H9 (cell line): Measurements from ENCODE around the gene QDPR. TPM values are rescaled to one million over a fixed set of nuclear protein-coding genes. Genes with fewer than 3 reads are reported as not detected.

ENCODE experiments used
- DNase-seq: peaks from one replicate; pipeline ENCODE4 v3.0.0-alpha.2; 2017
- H2AFZ ChIP-seq: one replicate; pipeline ENCODE4 v1.6.1; 2013; ENCODE audit warnings: mild to moderate bottlenecking, low read length, control low read depth, moderate library complexity
- H2AK5ac ChIP-seq: 2 replicates; pipeline ENCODE4 v1.6.1; 2013; ENCODE audit warnings: low read length, control low read depth, mixed read lengths; ENCODE audit not compliant: insufficient read length
- H2BK120ac ChIP-seq: one replicate; pipeline ENCODE4 v1.6.1; 2013; ENCODE audit warnings: low read depth, mild to moderate bottlenecking, low read length, control low read depth, inconsistent platforms; ENCODE audit not compliant: poor library complexity, severe bottlenecking
- H2BK12ac ChIP-seq: 2 replicates; pipeline ENCODE4 v1.6.1; 2013; ENCODE audit warnings: low read length, control low read depth, mixed read lengths, low read depth; ENCODE audit not compliant: insufficient read length
- H2BK15ac ChIP-seq: 2 replicates; pipeline ENCODE4 v1.6.1; 2013; ENCODE audit warnings: low read depth, low read length, control low read depth
- H2BK20ac ChIP-seq: one replicate; pipeline ENCODE4 v1.6.1; 2013; ENCODE audit warnings: low read depth, mild to moderate bottlenecking, low read length, control low read depth, inconsistent platforms; ENCODE audit not compliant: poor library complexity, severe bottlenecking
- H2BK5ac ChIP-seq: 2 replicates; pipeline ENCODE4 v1.6.1; 2013; ENCODE audit warnings: low read length, control low read depth, mixed read lengths; ENCODE audit not compliant: insufficient read length
- H3K14ac ChIP-seq: 2 replicates; pipeline ENCODE4 v1.6.1; 2013; ENCODE audit warnings: low read length, control low read depth; ENCODE audit not compliant: insufficient read depth
- H3K18ac ChIP-seq: 2 replicates; pipeline ENCODE4 v1.6.1; 2013; ENCODE audit warnings: low read depth, mild to moderate bottlenecking, mixed read lengths, low read length, control low read depth; ENCODE audit not compliant: insufficient read length
- H3K23ac ChIP-seq: 2 replicates; pipeline ENCODE4 v1.6.1; 2013; ENCODE audit warnings: low read length, control low read depth, mixed read lengths, low read depth; ENCODE audit not compliant: insufficient read length
- H3K23me2 ChIP-seq: 2 replicates; pipeline ENCODE4 v1.6.1; 2013; ENCODE audit warnings: low read depth, mild to moderate bottlenecking, mixed read lengths, low read length, control low read depth; ENCODE audit not compliant: insufficient read length, poor library complexity, severe bottlenecking
- H3K27ac ChIP-seq: 2 replicates; pipeline ENCODE4 v1.5.1; 2013; ENCODE audit warnings: low read length, control low read depth, mixed read lengths, low read depth; ENCODE audit not compliant: insufficient read length
- H3K27me3 ChIP-seq: 2 replicates; pipeline ENCODE4 v1.6.1; 2013; ENCODE audit warnings: low read length, control low read depth, inconsistent platforms; ENCODE audit not compliant: insufficient read depth
- H3K4ac ChIP-seq: 2 replicates; pipeline ENCODE4 v1.6.1; 2013; ENCODE audit warnings: low read depth, mild to moderate bottlenecking, control low read depth, inconsistent platforms, low read length, moderate library complexity
- H3K4me1 ChIP-seq: 2 replicates; pipeline ENCODE4 v1.6.1; 2013; ENCODE audit warnings: low read length, control low read depth, inconsistent platforms; ENCODE audit not compliant: insufficient read depth
- H3K4me2 ChIP-seq: 2 replicates; pipeline ENCODE4 v1.6.1; 2013; ENCODE audit warnings: low read length, control low read depth, mixed read lengths; ENCODE audit not compliant: insufficient read length, insufficient read depth
- H3K56ac ChIP-seq: 2 replicates; pipeline ENCODE4 v1.6.1; 2013; ENCODE audit warnings: low read depth, mild to moderate bottlenecking, mixed read lengths, low read length, control low read depth; ENCODE audit not compliant: insufficient read length
- H3K79me1 ChIP-seq: 2 replicates; pipeline ENCODE4 v1.6.1; 2013; ENCODE audit warnings: low read depth, mild to moderate bottlenecking, moderate library complexity, low read length, control low read depth, inconsistent platforms; ENCODE audit not compliant: insufficient read depth, poor library complexity, severe bottlenecking
- H3K79me2 ChIP-seq: 2 replicates; pipeline ENCODE4 v1.6.1; 2013; ENCODE audit warnings: low read length, control low read depth, inconsistent platforms; ENCODE audit not compliant: insufficient read depth
- H3K9ac ChIP-seq: 2 replicates; pipeline ENCODE4 v1.6.1; 2013; ENCODE audit warnings: low read length, control low read depth, mixed read lengths; ENCODE audit not compliant: insufficient read length; ENCODE audit errors: extremely low read depth
- H3K9me3 ChIP-seq: one replicate; pipeline ENCODE4 v1.6.1; 2013; ENCODE audit warnings: low read depth, low read length, inconsistent platforms; ENCODE audit not compliant: control insufficient read depth
- H3T11ph ChIP-seq: one replicate; pipeline ENCODE4 v1.6.1; 2013; ENCODE audit warnings: mild to moderate bottlenecking, low read length, control low read depth, inconsistent platforms
- H4K20me1 ChIP-seq: one replicate; pipeline ENCODE4 v1.6.1; 2013; ENCODE audit not compliant: control insufficient read depth, insufficient read length, insufficient read depth
- H4K5ac ChIP-seq: 2 replicates; pipeline ENCODE4 v1.6.1; 2013; ENCODE audit warnings: low read depth, mild to moderate bottlenecking, mixed read lengths, low read length, control low read depth; ENCODE audit not compliant: insufficient read length
- H4K8ac ChIP-seq: replicated peaks from 2 replicates; pipeline ENCODE4 v1.6.1; 2013; ENCODE audit warnings: low read length, control low read depth, mixed read lengths, low read depth; ENCODE audit not compliant: insufficient read length
- H4K91ac ChIP-seq: 2 replicates; pipeline ENCODE4 v1.6.1; 2013; ENCODE audit warnings: low read depth, mild to moderate bottlenecking, moderate library complexity, mixed read lengths, low read length, control low read depth; ENCODE audit not compliant: insufficient read length
- H3K27ac Mint-ChIP-seq, 3 experiments: 2 replicates in 2 of 3; 3 replicates in 1 of 3; pipeline ENCODE4 v1.8.0; 2020 to 2021; ENCODE audit warnings: mixed read lengths in 3 of 3, mild to moderate bottlenecking in 1 of 3, moderate library complexity in 1 of 3
- H3K27me3 Mint-ChIP-seq: 2 replicates; pipeline ENCODE4 v1.8.0; 2021; ENCODE audit warnings: low read depth, mild to moderate bottlenecking, moderate library complexity, mixed read lengths
- H3K36me3 Mint-ChIP-seq, 3 experiments: 2 replicates in 2 of 3; 3 replicates in 1 of 3; pipeline ENCODE4 v1.8.0; 2020 to 2021; ENCODE audit warnings: low read depth in 3 of 3, mixed read lengths in 3 of 3; ENCODE audit not compliant: insufficient read depth in 1 of 3
- H3K4me1 Mint-ChIP-seq, 2 experiments: 2 replicates each; pipeline ENCODE4 v1.8.0; 2020; ENCODE audit warnings: mixed read lengths in 2 of 2
- H3K4me3 Mint-ChIP-seq, 2 experiments: 2 replicates in 1 of 2; 3 replicates in 1 of 2; pipeline ENCODE4 v1.8.0; 2020 to 2021; ENCODE audit warnings: mild to moderate bottlenecking in 2 of 2, mixed read lengths in 2 of 2, moderate library complexity in 1 of 2
- H3K9me3 Mint-ChIP-seq, 2 experiments: 2 replicates in 1 of 2; 3 replicates in 1 of 2; pipeline ENCODE4 v1.8.0; 2020; ENCODE audit warnings: mild to moderate bottlenecking in 2 of 2, mixed read lengths in 2 of 2, moderate library complexity in 1 of 2
- CTCF ChIP-seq: fragments of 200-600 bp; sonication (generic); conservative IDR thresholded peaks from 3 replicates; pipeline ENCODE4 v1.8.0; 2021; ENCODE audit warnings: antibody characterized with exemption, mild to moderate bottlenecking
- WGBS: extraction: QIAGEN DNeasy Blood & Tissue Kit; methylation state at CpG from one replicate; pipeline ENCODE4 v1.1.7; 2013; ENCODE audit warnings: missing lambda C conversion rate, low lambda C conversion rate, mixed read lengths; ENCODE audit not compliant: insufficient read length; ENCODE audit errors: extremely low coverage; 5-methylcytosine and 5-hydroxymethylcytosine counted together
- total RNA-seq: library from RNA; stranded (reverse); gene quantifications from 2 replicates; pipeline ENCODE4 v1.2.1, GENCODE V29; 2021

QDPR gene
- total RNA-seq, 1 experiment from 2014 or later, result 23.5 TPM

- Mint-ChIP-seq H3K27me3 (no peaks in the 10 kb centered on the region; the same call in 1 of the 2 replicates), H3K4me1 (peaks cover 10 to 11% of the 10 kb centered on the region in 2 experiments; a peak in 3 of 4 replicates), H3K9me3 (no peaks in the 10 kb centered on the region; a peak in 1 of 5 replicates), H3K4me3 (no peak overlapping the region), H3K36me3 (no peaks in the 10 kb centered on the region), H3K27ac (no peak overlapping the region)
- H2BK20ac ChIP-seq, result no peak overlapping the region
- no peaks in the 10 kb centered on the region for H3K23me2 ChIP-seq
- H2BK15ac ChIP-seq, result no peak overlapping the region
- no peaks in the 10 kb centered on the region for H3K79me2 ChIP-seq
- no peak overlapping the region for H3K23ac ChIP-seq
- no CpG with 5 or more reads among the region's 9 CpGs for WGBS
- H3K4me1 ChIP-seq, result no peaks in the 10 kb centered on the region
- no peak overlapping the region for H3K9ac ChIP-seq
- no peak overlapping the region for H2BK120ac ChIP-seq
- H4K5ac ChIP-seq, result no peak overlapping the region
- TF ChIP-seq CTCF, result no peak
- H3K27me3 ChIP-seq, result no peaks in the 10 kb centered on the region
- H2AFZ ChIP-seq, result no peak overlapping the region
- no peak overlapping the region for H4K91ac ChIP-seq
- H3T11ph ChIP-seq, result no peak overlapping the region
- H4K20me1 ChIP-seq, result no peaks in the 10 kb centered on the region
- H2AK5ac ChIP-seq, result no peak overlapping the region
- H3K9me3 ChIP-seq, result no peaks in the 10 kb centered on the region
- H2BK12ac ChIP-seq, result no peak overlapping the region
- DNase-seq, result no peak
- no peaks in the 10 kb centered on the region for H3K79me1 ChIP-seq
- H3K4ac ChIP-seq, result no peak overlapping the region
- no peak overlapping the region for H3K18ac ChIP-seq
- no peak overlapping the region for H2BK5ac ChIP-seq
- H3K4me2 ChIP-seq, result no peak overlapping the region
- H3K56ac ChIP-seq, result no peak overlapping the region
- H3K27ac ChIP-seq, result no peak overlapping the region
- no peak overlapping the region for H3K14ac ChIP-seq
- no peak overlapping the region for H4K8ac ChIP-seq
These were observed 34.0 kb downstream of the QDPR start for GRCh38 chr4:17477774-17478472.
